LNCAP (cell line): ENCODE measurements around the gene LINC01488.

Source experiments
- TF ChIP-seq, protein P1 (sequence below): fragments of 450-650 bp; IDR thresholded peaks from 2 replicates; pipeline ENCODE4 v1.5.1; 2017; ENCODE audit warnings: mild to moderate bottlenecking

LINC01488 gene

DNA sequence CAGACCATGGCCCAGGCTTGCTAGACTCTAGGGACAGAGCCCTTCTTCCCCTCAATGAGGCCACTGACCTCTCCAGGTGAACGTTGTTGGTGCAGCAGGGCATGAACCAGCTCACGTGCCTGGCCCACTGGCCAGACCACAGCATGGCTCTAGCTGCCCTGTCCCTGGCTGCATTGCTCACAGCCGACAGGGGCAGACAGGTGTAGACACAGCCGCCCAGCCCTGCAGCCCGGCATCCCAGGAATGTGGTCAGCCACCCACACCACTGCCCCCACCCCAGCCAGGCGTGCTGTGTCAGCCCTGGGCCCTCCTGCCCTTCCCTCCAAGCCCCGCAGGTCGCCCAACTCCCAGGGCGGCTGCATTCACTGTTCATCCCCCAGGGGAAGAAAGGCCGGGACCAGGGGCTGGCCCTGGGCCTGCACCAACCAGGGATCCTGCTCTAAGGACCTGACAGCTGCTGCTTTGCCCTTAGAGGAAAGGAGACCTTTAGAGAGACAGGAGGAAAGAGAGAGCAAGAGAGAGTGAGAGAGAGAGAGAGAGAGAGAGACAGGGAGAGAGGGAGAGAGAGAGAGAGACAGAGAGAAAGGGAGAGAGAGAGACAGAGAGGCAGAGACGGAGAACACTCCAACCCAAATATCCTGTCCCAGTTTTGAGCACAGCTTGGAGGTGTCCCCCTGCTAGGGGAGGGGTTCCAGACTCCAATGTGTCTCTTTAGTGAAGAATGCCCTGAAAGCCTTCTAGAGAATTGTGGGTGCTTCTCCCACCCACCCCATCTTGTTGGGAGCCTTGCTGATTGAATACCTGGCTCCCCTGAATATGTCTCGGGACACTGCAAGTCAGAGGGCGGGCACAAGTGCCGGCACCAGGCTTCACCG, 44.2 kb upstream of the LINC01488 start:
- TF ChIP-seq, protein P1, sequence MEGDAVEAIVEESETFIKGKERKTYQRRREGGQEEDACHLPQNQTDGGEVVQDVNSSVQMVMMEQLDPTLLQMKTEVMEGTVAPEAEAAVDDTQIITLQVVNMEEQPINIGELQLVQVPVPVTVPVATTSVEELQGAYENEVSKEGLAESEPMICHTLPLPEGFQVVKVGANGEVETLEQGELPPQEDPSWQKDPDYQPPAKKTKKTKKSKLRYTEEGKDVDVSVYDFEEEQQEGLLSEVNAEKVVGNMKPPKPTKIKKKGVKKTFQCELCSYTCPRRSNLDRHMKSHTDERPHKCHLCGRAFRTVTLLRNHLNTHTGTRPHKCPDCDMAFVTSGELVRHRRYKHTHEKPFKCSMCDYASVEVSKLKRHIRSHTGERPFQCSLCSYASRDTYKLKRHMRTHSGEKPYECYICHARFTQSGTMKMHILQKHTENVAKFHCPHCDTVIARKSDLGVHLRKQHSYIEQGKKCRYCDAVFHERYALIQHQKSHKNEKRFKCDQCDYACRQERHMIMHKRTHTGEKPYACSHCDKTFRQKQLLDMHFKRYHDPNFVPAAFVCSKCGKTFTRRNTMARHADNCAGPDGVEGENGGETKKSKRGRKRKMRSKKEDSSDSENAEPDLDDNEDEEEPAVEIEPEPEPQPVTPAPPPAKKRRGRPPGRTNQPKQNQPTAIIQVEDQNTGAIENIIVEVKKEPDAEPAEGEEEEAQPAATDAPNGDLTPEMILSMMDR, result no peak

DNA sequence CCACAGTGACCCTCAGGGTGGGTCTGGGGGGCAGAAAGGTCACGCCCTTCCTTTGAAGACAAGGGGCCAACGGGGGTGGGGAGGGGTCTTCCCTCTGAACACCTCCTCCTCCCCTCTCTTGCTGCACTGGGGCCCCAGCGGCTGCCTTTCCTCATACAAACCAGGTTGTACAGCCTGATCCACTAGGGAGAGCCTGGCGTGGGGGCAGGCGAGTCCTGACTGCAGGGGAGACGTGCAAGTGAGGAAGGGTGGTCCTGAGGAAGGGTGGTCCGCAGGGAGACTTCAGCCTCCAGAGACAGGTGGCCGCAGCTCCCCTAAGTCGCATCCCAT, 43.6 kb upstream of the LINC01488 start:
- TF ChIP-seq, protein P1, result no peak

DNA sequence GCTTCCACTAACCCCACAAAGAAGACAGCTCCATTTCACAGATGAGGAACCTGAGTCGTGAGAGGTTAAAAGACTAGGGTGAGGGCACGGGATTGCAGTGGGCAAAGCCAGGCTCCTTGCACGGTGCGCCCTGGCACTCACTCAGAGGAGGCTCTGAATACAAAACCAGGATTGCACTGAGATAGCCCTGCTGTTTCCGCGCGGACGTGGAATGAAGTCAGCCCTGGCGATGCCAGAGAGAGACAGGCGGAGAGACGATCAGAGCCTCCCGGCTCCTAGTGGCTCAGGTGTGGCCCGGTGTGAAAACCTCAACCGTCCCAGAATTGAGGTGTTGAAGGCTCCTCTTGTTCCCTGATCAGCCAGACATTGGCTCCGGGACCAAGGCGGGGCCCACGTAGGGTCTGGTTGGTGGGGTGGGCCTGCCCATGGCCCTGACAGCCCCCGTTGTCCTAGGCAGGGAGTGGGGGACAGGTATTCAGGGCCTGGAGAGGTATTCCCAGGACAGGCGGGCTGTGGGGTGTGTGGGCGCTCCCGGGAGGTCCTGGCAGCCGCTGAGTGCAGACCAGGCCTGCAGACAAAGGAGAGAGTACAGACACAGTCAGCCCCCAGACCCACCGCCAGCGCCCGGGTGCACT, 43.1 kb upstream of the LINC01488 start:
- TF ChIP-seq, protein P1, result no peak

DNA sequence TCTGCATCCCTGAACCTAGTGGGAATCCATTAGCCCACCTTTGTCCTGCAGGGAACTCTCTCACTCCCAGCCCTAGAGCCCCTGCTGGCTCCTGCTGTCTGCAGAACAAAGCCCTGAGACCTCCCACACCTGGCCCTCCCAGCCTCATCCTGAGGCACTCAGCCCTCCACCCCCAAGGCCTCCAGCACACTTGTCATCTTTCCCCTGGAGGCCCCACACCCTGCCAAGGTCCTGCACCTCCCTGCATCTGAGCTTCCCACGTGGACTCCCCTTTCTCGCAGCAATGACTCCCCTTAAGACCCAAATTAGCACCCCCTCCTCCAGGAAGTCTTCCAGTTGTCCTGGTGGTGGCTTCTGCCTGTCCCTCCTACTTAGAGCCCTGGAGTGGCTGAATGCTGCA, 42.3 kb upstream of the LINC01488 start:
- TF ChIP-seq, protein P1, result no peak

DNA sequence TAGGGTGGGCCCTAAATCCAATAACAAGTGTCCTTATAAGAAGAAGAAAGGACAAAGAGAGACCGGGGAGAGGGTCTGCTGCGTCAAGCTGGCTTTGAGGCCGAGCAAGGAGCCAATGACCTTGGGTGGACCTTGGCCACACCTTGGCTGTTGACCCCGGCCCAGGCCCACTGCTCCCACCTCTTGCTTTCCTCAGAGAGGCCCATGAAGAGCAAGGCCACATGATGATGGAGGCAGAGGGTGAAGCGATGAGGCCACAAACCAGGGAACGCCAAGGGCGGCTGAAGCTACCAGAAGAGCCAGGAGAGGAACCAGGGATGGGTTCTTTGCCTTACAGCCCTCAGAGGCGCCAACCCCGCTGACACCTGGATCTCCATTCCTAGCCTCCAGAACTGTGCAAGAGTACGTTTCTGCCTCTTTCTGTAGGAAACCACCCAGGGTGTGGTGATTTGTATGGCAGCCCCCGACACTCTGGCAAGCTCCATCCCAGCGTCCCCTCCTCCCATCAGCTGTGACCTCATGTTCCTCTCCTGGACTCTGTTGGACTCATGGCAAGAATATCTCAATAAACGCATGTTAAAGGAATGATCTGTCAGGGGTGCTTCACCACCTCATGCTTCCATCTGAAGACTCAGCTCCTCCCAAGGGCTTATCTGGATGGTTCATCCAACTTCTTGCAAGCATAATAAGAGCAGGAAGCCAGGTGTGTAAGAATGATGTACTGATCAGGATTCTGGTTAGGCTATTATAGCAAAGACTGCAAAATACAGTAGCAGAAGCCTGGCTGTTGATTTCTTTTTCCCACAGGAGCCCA, 41.6 kb upstream of the LINC01488 start:
- TF ChIP-seq, protein P1, result no peak

DNA sequence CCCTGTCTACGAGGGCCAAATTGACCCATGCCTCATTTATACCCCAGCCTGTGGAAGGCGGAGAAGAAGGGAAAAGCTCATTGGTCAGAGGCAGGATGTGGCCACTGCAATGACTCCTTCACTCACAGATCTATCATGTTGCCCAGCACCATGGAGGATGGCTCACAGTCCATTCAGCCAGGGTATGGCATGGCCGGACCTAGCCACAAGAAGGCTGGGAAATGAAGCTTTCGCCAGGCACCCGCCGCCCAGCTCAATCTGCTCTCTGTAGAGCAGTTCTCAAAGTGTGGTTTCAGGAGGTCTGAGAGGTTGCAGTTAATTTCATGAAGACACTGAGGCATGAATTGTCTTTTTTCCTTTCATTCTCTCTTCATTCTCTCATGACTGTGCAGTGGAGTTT, 40.6 kb upstream of the LINC01488 start:
- TF ChIP-seq, protein P1, result no peak

DNA sequence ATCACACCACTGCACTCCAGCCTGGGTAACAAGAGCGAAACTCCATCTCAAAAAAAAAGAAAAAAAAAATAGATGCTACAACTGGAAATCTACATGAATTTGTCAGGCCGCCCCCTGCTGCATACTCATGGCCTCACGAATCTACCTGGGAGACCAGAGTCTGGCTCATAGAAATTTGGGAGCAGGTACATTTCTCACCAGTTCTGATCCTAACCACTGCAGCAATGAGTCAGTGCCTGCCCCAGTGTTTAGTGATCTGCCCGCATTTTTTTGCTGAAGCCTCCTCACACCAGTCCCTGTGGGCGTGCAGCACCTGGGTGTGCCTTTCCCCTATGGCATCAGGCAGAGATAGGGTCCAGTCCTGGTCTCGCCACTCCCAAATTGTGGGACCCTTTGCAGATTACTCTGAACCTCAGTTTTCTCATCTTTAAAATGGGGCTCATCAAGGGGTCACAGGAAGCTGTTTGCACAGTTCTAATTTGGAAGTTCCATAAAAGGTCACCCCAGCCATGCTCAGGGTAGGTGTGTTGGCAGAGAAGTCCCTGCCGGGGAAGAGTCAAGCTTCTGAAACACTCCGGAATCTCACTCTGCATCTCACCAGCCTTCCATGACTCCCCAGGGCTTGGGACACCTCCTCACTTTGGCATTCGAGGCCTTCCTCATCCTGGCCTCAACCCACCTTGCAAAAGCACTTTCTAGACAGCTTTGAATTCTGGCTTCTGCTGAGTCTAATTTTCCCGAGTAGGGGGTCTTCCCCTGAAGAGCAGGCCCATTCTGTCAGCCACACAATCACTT, 39.3 kb upstream of the LINC01488 start:
- TF ChIP-seq, protein P1, result no peak
